Embryonic facial prominence (tissue), 1 donor: ENCODE measurements around the gene COL13A1.

ENCODE experiments used
- DNase-seq: peaks from one replicate; pipeline ENCODE4 v3.0.0-alpha.2; 2016; ENCODE audit errors: extremely low spot score

COL13A1 gene

GRCh38 chr10:69906425-69906824 lies 104.7 kb downstream of the COL13A1 start:
- no peak for DNase-seq

- no peak for DNase-seq
Measured at GRCh38 chr10:69907517-69907916, 105.8 kb downstream of the COL13A1 start.

- no peak for DNase-seq
Measured at GRCh38 chr10:69908124-69908523, 106.4 kb downstream of the COL13A1 start.

DNA sequence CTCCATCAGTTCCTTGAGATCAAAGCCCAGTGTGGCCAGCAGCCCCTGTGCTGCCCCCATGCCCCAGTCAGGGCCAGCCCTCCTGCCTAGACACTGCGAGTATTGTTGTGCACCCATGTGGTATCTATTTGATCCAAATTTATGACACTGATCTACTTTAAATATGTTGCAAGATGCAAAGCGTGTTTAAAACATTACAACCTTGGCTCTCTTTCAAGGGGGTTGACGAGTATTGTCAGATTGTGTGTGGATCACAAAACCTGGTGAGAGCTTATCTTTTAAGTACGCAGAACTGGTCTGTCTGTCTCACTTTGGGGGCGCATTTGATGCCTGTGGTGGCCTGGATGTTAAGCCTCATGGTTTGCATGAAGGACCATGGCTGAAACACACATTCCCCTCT lies 108.9 kb downstream of the COL13A1 start:
- DNase-seq = no peak

GRCh38 chr10:69911613-69912528 lies 110.2 kb downstream of the COL13A1 start:
- no peak for DNase-seq

DNA sequence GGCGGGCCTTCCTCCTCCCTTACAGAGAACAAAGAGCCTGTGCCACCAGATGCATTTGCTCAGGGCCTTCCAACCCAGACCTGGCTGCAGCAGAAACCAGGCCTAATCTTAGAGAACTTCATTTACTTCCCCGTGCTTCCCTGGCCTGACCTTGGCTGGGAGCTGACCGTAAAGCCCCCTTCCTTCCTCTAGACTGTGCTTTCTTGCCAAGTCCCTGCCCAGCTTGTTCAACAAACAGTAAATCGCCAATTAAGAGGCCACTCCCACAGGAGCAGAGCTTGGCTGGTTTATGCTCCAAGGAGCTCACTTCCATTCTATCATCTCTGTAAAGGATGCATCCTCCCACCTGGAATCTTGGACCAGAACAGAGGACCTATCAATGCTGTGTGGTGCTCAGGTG lies 110.9 kb downstream of the COL13A1 start:
- no peak for DNase-seq

DNA sequence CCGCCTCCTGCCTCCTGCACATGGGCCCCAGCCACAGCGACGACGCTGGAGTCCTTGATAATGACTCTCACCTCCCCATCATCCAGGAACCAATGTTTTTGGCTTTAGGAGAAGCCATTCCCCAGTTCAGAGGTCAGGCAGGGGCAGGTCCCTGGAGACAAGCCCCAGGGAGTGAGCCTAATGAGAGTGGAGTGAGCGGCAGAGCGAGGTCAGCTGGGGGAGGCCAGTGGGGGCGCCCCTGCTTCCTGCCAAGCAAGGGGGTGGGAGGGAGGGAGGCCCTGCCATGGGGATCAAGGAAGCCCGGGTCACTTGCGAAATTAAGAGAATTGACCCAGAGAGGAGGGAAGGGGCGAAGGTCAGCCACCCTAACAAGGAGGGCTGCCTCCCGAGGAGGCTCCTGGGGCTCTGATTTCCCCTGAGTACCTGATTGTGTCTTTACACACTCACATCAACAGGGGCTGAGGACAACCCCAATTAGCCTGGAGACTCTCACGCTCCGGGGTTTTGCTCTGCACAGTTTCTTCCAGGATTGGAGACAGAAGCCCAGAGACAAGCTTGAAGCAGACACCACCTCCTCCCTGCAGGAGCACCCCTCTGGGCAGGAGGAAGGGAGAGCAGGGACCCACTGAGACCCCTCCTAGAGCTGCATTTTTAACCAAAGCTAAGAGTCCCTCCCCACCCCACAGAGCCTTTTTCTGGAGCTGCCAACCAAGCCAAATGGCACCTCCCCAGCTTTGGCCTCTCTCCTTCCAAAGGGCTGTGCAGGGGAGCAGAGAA lies 112.1 kb downstream of the COL13A1 start:
- DNase-seq = no peak

- DNase-seq = peak; percentile 62
Measured at GRCh38 chr10:69914398-69915214, 112.9 kb downstream of the COL13A1 start.

- DNase-seq = no peak
Measured at GRCh38 chr10:69915215-69915560, 113.5 kb downstream of the COL13A1 start.

DNA sequence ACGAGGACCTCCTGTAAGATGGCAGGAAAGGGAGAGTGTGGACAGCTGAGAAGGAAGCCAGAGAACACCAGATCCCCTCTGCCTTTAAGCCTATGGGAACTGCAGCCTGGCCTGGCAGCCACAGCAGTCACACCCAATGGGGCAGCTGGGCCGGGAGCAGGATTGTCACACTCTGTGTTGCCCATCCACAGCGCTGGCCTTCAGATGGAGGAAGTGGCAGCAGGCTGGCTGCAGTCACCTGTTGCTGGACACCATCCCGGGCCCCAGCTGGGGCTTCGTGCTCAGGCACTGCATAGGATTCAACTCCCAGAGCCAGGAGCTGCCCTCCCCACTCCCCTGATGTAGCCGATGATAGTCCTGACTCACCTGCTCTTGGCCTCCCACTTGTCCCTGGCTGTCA lies 114.4 kb downstream of the COL13A1 start:
- DNase-seq = no peak

DNA sequence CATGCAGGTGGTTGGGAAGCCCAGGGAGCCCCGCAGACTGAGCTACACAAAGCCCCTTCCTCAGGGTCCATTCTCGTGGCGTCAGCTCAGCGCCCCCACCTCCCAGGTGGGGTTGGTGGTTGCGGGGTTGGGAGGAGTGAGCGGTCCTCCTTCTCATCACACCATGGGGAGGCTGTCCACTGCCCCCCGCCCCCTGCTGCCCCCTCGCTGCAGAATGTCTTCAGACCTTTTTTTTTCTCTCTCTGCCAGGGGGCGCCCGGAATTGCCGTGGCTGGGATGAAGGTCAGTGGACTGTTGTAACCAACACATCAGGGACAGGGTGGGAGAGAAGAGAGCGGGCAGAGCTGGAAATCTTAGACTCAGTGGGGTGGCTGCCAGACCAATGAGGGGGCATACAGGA lies 116.3 kb downstream of the COL13A1 start:
- DNase-seq = no peak

DNA sequence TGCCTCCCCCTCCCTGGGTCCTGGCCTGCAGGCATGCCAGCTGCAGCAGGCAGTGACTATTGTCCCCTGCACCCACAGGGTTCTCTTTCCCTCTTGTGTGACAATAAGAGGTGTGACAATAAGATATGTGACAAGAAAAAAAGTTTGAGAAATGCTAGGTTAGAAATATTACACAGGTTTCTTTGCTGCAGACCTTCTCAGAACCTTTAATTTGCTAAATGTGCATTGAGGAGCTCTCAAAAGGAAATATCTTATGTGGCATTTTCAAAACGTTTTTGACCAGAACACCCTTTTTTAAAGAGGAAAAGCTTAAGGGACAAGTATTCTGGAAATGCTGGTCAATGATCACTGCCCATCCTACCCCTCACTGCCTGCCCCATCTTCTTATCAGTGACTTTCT lies 117.5 kb downstream of the COL13A1 start:
- DNase-seq = no peak

DNA sequence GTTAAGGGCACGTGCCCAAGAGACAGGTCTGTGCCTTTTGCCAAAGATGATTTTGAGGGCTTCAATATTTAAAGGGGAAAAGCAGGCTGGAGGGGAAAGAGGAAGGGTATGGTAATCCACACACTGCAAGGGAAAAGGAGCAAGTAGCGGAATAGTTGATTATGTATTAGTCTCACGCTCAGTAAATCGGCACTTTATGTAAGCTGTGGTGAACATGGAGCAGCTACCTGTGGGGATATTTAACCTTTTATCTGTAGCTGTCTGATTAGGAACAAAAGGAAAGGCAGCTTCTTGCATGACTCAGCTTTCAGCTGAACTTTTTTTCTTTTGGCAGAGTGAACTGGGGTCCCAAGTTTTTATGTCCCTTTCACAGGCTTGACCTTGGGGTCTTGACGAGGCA lies 123.4 kb downstream of the COL13A1 start:
- no peak for DNase-seq

DNA sequence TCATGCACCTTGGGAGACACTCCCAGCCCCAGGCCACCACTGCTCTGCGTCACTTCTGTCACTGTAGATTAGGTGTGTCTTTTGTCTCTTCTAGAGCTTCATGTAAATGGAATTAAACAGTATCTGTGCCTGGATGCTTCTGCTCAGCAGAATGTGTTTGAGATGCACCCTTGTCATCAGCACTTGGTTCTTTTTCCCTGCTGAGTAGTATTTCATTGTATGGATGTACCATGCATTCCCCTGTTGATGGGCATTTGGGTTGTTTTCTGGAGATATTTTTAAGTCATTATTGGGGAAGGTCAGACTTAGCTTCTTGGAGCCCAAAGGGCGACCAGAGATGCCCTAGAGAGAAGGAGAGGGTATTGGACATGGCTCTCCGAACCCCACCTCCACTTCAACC lies 126.6 kb downstream of the COL13A1 start:
- no peak for DNase-seq

- no peak for DNase-seq
Measured at GRCh38 chr10:69929575-69929974, 127.9 kb downstream of the COL13A1 start.

DNA sequence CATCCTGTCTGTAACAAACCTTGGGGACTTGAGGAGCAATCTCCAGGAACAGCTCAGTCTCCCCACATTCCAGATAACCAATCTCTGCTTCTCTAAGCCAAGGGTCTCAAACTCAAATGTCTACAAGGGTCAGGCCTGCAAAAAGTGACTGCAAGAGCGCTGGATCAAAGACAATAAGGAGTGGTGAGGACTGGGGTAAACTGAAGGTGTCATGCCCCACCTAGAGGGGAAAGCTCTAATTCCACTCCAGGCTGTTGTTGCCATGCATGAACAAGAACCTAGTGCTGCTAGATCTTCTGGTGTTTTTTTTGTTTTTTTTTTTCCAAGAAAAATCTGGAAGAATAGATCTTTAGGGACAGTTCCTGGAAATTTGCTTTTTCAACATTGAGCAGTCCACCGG lies 133.1 kb downstream of the COL13A1 start:
- no peak for DNase-seq

DNA sequence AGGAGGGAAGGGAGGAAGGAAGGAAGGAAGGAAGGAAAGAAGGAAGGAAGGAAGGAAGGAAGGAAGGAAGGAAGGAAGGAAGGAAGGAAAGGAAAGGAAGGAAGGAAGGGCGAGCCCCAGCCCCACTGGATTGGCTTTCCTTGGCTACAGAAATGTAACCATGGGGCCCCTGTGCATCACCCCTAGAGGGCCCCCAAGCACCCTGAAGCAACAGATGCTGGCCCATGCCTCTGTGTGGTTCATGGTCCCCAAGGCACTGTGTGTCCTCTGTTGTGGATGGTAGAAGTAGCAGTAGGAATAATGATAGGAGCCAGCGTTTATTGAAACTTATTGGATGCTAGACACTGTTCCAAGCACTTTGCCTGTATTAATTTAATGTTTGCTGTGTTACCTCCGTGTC lies 134.4 kb downstream of the COL13A1 start:
- no peak for DNase-seq

GRCh38 chr10:69938541-69938991 lies 136.9 kb downstream of the COL13A1 start:
- no peak for DNase-seq

GRCh38 chr10:69939061-69939460 lies 137.4 kb downstream of the COL13A1 start:
- no peak for DNase-seq

DNA sequence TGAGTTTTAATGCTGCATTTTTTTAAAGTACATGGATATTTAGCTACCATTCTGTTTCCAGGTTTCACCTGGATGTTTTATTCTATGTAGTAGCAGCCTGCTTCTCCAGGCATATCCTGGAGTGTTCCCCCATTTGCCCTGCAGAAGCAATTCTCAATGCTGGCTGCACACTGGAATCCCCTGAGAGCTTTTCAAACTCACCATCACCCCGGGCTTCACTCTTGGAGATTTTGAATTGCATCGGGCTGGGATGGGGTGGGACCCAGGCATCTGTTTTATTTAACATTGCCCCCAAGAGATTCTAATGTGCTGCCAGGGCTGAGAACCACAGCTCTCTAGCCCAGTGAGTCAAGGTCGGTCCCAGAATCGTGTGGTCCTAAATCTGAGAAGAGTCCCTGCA lies 137.8 kb downstream of the COL13A1 start:
- no peak for DNase-seq

DNA sequence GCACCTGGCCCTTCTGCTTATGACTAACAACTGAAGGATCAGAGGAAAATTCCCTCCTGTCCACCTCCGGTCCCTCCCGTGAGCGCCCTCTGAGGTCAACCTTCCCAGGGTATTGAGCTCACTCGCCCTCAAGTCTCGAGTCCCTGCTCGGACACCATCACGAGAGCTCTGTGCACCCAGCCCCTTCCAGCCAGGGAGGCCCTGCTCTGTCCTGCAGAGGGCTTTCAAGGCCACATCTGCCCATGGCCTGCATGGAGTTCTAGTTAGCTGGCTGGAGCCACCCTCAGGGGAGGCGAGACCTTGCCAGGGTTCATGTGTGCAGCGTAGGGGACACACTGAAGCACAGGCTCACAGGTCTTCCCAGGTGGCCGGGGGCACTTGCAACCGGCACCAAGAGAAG lies 140.0 kb downstream of the COL13A1 start:
- no peak for DNase-seq

- DNase-seq = no peak
Measured at GRCh38 chr10:69943292-69943820, 141.7 kb downstream of the COL13A1 start.
